Ovary (tissue), 9 donors: ENCODE results near the gene LRMDA. TPM values are rescaled to one million over a fixed set of nuclear protein-coding genes. Genes with fewer than 3 reads are reported as not detected.

Experiments
- DNase-seq, 5 donors: peaks; one replicate each; pipeline ENCODE4 v3.0.0-alpha.2; 2019 to 2020
- H3K27ac ChIP-seq, 2 donors: fragments of 200-600 bp; one replicate each; pipeline versions ENCODE4 v1.5.1 to v1.8.0; 2019 to 2022
- H3K27me3 ChIP-seq: fragments of 200-600 bp; one replicate; pipeline ENCODE4 v1.8.0; 2022
- H3K36me3 ChIP-seq: fragments of 200-600 bp; sonication (generic); one replicate; pipeline ENCODE4 v1.5.1; 2019
- H3K4me1 ChIP-seq: one replicate; pipeline ENCODE4 v1.8.1; 2013; ENCODE audit warnings: mild to moderate bottlenecking, moderate library complexity; ENCODE audit not compliant: insufficient read depth
- H3K4me3 ChIP-seq: fragments of 200-600 bp; sonication (generic); one replicate; pipeline ENCODE4 v1.5.1; 2017
- H3K9me3 ChIP-seq, 2 donors: fragments of 200-600 bp in 1 of 2; sonication (generic) in 1 of 2; one replicate each; pipeline versions ENCODE4 v1.5.1 to v1.8.1; 2013 to 2019; ENCODE audit warnings: mild to moderate bottlenecking in 1 of 2, moderate library complexity in 1 of 2
- CTCF ChIP-seq, 3 donors: fragments of 450-650 bp in 2 of 3; fragments of 200-600 bp in 1 of 3; IDR thresholded peaks; one replicate each; pipeline versions ENCODE4 v1.5.1 to v1.8.0; 2016 to 2022; ENCODE audit warnings: antibody characterized with exemption in 3 of 3, mild to moderate bottlenecking in 1 of 3
- EP300 ChIP-seq: sonication (generic); formaldehyde crosslinking; IDR thresholded peaks from one replicate; pipeline ENCODE4 v1.6.1; 2017; ENCODE audit warnings: antibody characterized with exemption
- POLR2A ChIP-seq: fragments of 450-650 bp; IDR thresholded peaks from one replicate; pipeline ENCODE4 v1.6.1; 2017; ENCODE audit warnings: antibody characterized with exemption, mild to moderate bottlenecking, moderate library complexity
- WGBS, 3 donors: extraction: QIAGEN DNeasy Blood & Tissue Kit in 1 of 3; methylation state at CpG; one replicate each; pipeline versions ENCODE4 v1.1.5 to v1.1.7; 2013 to 2017; 5-methylcytosine and 5-hydroxymethylcytosine counted together
- intact Hi-C, 4 donors: fragments of 100-400 bp; cut with DNase I; formaldehyde crosslinking; loops; one replicate each; pipeline versions ENCODE4 v1.11.0 to v1.15.1; 2022 to 2023
- polyA plus RNA-seq, 2 donors: library from polyadenylated mRNA; stranded (reverse); fragments of 200-250 nt in 1 of 2; fragments of 350-450 nt in 1 of 2; fragmentation: Illumina TruSeq in 1 of 2; extraction: RNeasy Lipid Tissue Mini Kit (QIAGEN cat#74804) in 1 of 2; gene quantifications; one replicate each; pipeline ENCODE4 v1.2.3, GENCODE V29; 2013 to 2014
- total RNA-seq, 7 donors: library from RNA; depleted of rRNA in 2 of 7; stranded (reverse); fragments of >200 nt in 2 of 7; fragmentation: NEBNext Ultra II Directional in 3 of 7; extraction: Animal tissue kit (Norgen Biotek cat#: 25700) in 3 of 7; gene quantifications; one replicate each; pipeline versions ENCODE4 v1.1.0 to v1.2.4, GENCODE V29; 2016 to 2023
- donor health status: DM: no; HTN: no; CAD: no; lungs with moderate emphysema.
- donor health status: DM: no; HTN: no; CAD: no.
- donor health status: Bipolar disorder and iron deficiency.
- donor health status: DM: yes; HTN: yes; CAD: no.
- donor health status: DM: no; HTN: no; CAD: no.
- donor health status: DM: yes; HTN: yes; CAD: no.

Gene LRMDA
- total and polyA plus RNA-seq, 9 donors: 14.8 to 30.7 (median 22.9) TPM

GRCh38 chr10:76198287-76199035 is 767.0 kb downstream of the LRMDA start:
- no peaks in the 10 kb centered on the region for H3K4me1 ChIP-seq

GRCh38 chr10:76201962-76202361 is 770.5 kb downstream of the LRMDA start:
- no peaks in the 10 kb centered on the region for H3K9me3 ChIP-seq
- no peaks in the 10 kb centered on the region for H3K4me1 ChIP-seq
- 93 to 96% (median 95%) methylated on average over 4 of the region's 4 CpGs for whole genome bisulfite sequencing, 3 donors
- TF ChIP-seq EP300 (no peak), CTCF (IDR thresholded peaks at IDR 0.05) (no peak), POLR2A (no peak)
- intact Hi-C loops: no loop called here
- H3K36me3 ChIP-seq: no peaks in the 10 kb centered on the region
- H3K27me3 ChIP-seq: no peaks in the 10 kb centered on the region
- H3K4me3 ChIP-seq: no peak overlapping the region
- no peak for DNase-seq
- H3K27ac ChIP-seq: no peak overlapping the region

More at GRCh38 chr10:76198287-76199035, 767.0 kb downstream of the LRMDA start:
- Histone ChIP-seq H3K36me3 (no peaks in the 10 kb centered on the region), H3K9me3 (no peaks in the 10 kb centered on the region), H3K27ac (no peak overlapping the region), H3K4me3 (no peak overlapping the region), H3K27me3 (no peaks in the 10 kb centered on the region)
- TF ChIP-seq POLR2A (no peak), CTCF (IDR thresholded peaks at IDR 0.05) (no peak), EP300 (no peak)
- 77 to 78% (median 77%) methylated on average over 4 of the region's 4 CpGs for WGBS, 3 donors
- DNase-seq: no peak
- intact Hi-C loops: no loop called here

- no peak overlapping the region for H3K27ac ChIP-seq
- no peak for TF ChIP-seq EP300
- no peak for TF ChIP-seq CTCF (IDR thresholded peaks at IDR 0.05)
- no peak for TF ChIP-seq POLR2A
- H3K4me1 ChIP-seq: no peaks in the 10 kb centered on the region
- intact Hi-C loops: no loop called here
- no peak for DNase-seq
- no peak overlapping the region for H3K4me3 ChIP-seq
- no peaks in the 10 kb centered on the region for H3K27me3 ChIP-seq
- no peaks in the 10 kb centered on the region for H3K36me3 ChIP-seq
- 83 to 97% (median 90%) methylated on average over 1 of the region's 1 CpG for WGBS, 3 donors
- no peaks in the 10 kb centered on the region for H3K9me3 ChIP-seq
Measured at GRCh38 chr10:76202777-76203176, 771.4 kb downstream of the LRMDA start.

- Histone ChIP-seq H3K27me3 (no peaks in the 10 kb centered on the region), H3K27ac (no peak overlapping the region), H3K9me3 (no peaks in the 10 kb centered on the region), H3K36me3 (no peaks in the 10 kb centered on the region), H3K4me3 (no peak overlapping the region), H3K4me1 (no peaks in the 10 kb centered on the region)
- no peak for DNase-seq
- TF ChIP-seq EP300 (no peak), CTCF (IDR thresholded peaks at IDR 0.05) (no peak), POLR2A (no peak)
- 17 to 64% (median 43%) methylated on average over 2 of the region's 2 CpGs for whole genome bisulfite sequencing, 3 donors
- intact Hi-C loops: no loop called here
Measured at GRCh38 chr10:76205361-76205760, 773.9 kb downstream of the LRMDA start.
